Upper lobe of left lung (tissue), 4 donors: ENCODE measurements around the gene SKIC2.
"Not testable (repeated sequence)": the region's sequence is repeated elsewhere in the genome, so short reads cannot be mapped to it uniquely, and the experiment has no call there.

Source experiments
- EP300 ChIP-seq, 4 donors: sonication (generic); formaldehyde crosslinking; IDR thresholded peaks; one replicate each; pipeline ENCODE4 v1.5.1; 2017; ENCODE audit warnings: antibody characterized with exemption in 4 of 4, control low read depth in 2 of 4
- POLR2A ChIP-seq, 4 donors: fragments of 450-650 bp; IDR thresholded peaks; one replicate each; pipeline ENCODE4 v1.5.1; 2016 to 2017; ENCODE audit warnings: antibody characterized with exemption in 4 of 4, mild to moderate bottlenecking in 2 of 4
- TF ChIP-seq, protein P1 (sequence below), 6 experiments: fragments of 450-650 bp in 4 of 6; fragments of 200-600 bp in 2 of 6; sonication (generic) in 2 of 6; IDR thresholded peaks; one replicate each; pipeline ENCODE4 v1.5.1; 2016 to 2019; ENCODE audit warnings: antibody characterized with exemption in 6 of 6

GRCh38 chr6:31981744-31982143, 22.8 kb downstream of the SKIC2 start, which contains the start of gene C4A:
- TF ChIP-seq, protein P1, sequence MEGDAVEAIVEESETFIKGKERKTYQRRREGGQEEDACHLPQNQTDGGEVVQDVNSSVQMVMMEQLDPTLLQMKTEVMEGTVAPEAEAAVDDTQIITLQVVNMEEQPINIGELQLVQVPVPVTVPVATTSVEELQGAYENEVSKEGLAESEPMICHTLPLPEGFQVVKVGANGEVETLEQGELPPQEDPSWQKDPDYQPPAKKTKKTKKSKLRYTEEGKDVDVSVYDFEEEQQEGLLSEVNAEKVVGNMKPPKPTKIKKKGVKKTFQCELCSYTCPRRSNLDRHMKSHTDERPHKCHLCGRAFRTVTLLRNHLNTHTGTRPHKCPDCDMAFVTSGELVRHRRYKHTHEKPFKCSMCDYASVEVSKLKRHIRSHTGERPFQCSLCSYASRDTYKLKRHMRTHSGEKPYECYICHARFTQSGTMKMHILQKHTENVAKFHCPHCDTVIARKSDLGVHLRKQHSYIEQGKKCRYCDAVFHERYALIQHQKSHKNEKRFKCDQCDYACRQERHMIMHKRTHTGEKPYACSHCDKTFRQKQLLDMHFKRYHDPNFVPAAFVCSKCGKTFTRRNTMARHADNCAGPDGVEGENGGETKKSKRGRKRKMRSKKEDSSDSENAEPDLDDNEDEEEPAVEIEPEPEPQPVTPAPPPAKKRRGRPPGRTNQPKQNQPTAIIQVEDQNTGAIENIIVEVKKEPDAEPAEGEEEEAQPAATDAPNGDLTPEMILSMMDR (IDR thresholded peaks at IDR 0.05): not testable (repeated sequence)
- TF ChIP-seq POLR2A, EP300 (IDR thresholded peaks at IDR 0.05): not testable (repeated sequence)
